GM19193 (cell line): ENCODE data around the gene PTPRU.

ENCODE experiments used
- POLR2A ChIP-seq: IDR thresholded peaks from 4 replicates; pipeline ENCODE4 v1.6.1; 2011; ENCODE audit not compliant: insufficient read depth, insufficient read length; ENCODE audit errors: extremely low read depth

The PTPRU gene

GRCh38 chr1:29251164-29252124, 15.1 kb downstream of the PTPRU start:
- no peak for TF ChIP-seq POLR2A

DNA sequence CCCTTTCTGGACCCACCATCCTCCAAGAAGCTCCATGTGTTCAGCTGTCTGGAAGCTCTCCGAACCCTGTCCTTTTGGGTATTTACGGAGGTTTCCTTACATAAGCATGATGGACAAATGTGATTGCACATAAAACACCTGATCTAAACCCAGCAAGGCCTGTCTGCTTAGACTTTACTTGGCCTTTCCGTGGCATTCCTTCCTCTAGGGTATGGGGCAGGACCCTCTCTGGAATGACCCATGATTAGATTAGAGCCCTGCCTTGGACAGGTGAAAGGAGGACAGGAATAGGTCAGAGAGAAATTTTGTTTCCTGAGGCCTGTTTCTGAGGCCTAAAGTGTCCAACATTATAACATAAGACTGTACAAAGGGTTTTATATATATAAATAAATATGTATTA, 16.9 kb downstream of the PTPRU start:
- no peak for TF ChIP-seq POLR2A

- no peak for TF ChIP-seq POLR2A
Measured at GRCh38 chr1:29254346-29254745, 18.0 kb downstream of the PTPRU start.

DNA sequence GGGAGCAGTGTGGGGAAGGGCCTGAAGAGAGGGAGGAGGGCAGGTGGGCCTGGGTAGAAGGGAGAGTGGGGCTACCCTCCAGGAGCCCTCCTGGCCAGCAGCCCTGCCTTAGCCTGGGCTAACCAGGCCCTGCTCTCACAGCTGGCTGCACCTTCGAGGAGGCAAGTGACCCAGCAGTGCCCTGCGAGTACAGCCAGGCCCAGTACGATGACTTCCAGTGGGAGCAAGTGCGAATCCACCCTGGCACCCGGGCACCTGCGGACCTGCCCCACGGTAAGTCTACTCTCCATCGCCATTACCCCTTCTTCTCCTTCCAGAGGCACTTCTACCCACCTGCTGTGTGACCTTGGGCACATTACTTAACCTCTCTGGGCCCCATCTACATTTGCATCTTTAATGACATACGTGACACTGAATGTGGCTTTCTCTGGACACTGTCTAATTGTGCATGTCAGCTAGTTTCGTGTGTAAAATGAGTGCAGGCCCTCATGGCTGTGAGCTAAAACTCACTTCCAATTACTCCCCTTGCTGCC, 18.9 kb downstream of the PTPRU start:
- TF ChIP-seq POLR2A: no peak

DNA sequence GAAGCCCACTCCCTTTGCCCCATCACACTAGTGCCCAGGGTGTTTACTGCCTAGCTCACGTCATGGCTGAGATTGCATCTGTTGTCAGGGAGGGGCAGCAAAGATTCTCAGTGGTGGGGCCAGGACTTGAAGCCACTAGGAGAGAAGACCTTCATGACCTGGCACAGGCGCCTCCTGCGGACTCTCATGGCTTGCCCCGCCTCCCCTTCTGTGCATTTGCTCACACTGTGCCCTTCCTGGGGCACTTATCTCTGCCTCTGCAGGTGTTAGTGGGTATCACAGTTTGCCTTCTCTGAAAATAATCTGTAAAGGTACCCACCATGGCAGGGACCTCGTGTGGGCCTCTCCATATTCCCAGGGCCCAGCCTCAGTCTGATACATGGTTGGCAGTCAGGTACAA, 20.1 kb downstream of the PTPRU start:
- TF ChIP-seq POLR2A: no peak

- TF ChIP-seq POLR2A: no peak
Measured at GRCh38 chr1:29256979-29257804, 20.9 kb downstream of the PTPRU start.

GRCh38 chr1:29258189-29258975, 22.1 kb downstream of the PTPRU start:
- no peak for TF ChIP-seq POLR2A

GRCh38 chr1:29258976-29259801, 22.9 kb downstream of the PTPRU start:
- TF ChIP-seq POLR2A: no peak

DNA sequence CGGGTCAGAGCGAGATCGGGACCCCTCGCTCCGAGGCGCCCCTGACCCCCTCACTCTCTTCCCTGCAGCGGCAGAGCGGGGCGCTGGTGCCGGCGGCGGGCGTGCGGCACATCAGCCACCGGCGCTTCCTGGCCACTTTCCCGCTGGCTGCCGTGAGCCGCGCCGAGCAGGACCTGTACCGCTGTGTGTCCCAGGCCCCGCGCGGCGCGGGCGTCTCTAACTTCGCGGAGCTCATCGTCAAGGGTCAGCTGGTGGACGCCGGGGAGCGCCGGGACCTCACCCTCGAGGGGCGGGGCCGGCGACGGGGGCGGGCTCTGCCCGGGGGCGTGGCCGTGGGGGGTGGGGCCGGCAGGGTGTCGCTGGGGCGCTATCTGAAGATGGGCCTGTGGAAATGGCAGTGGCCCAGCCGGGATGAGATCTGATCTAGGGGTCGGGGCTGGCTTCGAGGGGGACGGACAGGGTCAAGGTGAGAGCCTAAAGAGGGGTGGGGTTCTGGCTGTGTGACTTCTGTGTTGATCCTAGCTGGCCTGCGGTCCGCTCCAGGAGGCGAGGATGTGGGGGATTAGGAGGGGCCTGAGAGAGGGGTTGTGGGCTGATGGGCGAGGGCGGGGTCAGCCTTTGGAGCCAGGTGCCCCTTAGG, 23.6 kb downstream of the PTPRU start:
- no peak for TF ChIP-seq POLR2A

DNA sequence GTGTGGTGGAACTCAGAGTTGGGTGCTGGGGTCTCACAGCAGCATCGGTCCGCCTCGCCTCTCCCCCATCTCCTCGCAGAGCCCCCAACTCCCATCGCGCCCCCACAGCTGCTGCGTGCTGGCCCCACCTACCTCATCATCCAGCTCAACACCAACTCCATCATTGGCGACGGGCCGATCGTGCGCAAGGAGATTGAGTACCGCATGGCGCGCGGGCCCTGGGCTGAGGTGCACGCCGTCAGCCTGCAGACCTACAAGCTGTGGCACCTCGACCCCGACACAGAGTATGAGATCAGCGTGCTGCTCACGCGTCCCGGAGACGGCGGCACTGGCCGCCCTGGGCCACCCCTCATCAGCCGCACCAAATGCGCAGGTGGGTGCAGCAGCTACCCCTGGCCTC, 24.2 kb downstream of the PTPRU start:
- TF ChIP-seq POLR2A: no peak

GRCh38 chr1:29264773-29265389, 28.6 kb downstream of the PTPRU start:
- no peak for TF ChIP-seq POLR2A

GRCh38 chr1:29266912-29267311, 30.6 kb downstream of the PTPRU start:
- no peak for TF ChIP-seq POLR2A
